HG03354 (cell line): Measurements from ENCODE around the gene PSMF1.

Experiments
- ATAC-seq: cut with Tn5 transposase; IDR thresholded peaks from one replicate; pipeline ENCODE4 v1.9.1; 2021; ENCODE audit warnings: mild to moderate bottlenecking; ENCODE audit not compliant: unreplicated experiment, poor library complexity, severe bottlenecking

PSMF1 gene

DNA sequence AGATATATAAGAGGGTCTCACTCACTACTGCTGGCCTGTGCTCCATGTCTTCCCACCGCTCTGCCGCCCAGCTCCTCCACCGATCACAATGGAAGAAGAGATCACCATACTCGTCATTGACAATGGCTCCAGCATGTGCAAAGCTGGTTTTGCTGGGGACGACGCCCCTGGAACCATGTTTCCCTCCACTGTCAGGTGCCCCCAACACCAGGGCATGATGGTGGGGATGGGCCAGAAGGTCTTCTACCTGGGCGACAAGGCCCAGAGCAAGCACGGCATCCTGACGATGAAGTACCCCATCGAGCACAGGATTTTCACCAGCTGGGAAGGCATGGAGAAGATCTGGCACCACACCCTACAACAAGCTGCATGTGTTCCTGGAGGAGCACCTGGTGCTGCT is 42.1 kb downstream of the PSMF1 start:
- no peak for ATAC-seq

DNA sequence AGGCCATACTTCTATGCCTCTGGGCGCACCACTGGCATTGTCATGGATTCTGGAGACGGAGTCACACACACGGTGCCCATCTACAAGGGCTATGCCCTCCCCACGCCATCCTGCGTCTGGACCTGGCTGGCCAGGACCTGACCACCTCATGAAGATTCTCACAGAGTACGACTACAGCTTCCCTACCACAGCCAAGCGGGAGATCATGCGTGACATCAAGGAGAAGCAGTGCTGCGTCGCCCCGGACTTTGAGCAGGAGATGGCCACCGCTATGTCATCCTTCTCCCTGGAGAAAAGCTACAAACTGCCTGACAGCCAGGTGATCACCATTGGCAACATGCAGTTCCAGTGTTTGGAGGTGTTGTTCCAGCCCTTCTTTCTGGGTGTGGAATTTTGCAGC is 42.6 kb downstream of the PSMF1 start:
- no peak for ATAC-seq

- ATAC-seq, result no peak
Observed at GRCh38 chr20:1163105-1163504, 44.7 kb downstream of the PSMF1 start.

DNA sequence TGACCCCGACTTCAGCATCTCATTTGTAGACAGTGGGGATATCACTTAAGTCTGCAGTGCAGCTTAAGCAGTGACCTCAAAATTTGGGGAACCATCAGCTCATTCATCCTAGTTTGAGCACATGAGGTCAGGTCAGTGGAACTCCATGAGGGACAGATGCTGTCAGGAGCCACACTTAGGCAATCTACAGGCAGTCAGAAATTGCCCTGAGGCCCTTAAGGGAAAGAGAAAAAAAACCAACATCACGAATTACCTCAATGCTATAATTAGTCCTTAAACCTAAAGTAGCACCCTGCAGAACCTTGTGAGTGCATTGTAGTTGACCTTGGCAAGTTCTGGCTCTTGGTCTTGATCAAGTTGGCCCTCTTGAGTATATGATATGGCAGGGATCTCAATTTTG is 45.3 kb downstream of the PSMF1 start:
- ATAC-seq, result no peak

DNA sequence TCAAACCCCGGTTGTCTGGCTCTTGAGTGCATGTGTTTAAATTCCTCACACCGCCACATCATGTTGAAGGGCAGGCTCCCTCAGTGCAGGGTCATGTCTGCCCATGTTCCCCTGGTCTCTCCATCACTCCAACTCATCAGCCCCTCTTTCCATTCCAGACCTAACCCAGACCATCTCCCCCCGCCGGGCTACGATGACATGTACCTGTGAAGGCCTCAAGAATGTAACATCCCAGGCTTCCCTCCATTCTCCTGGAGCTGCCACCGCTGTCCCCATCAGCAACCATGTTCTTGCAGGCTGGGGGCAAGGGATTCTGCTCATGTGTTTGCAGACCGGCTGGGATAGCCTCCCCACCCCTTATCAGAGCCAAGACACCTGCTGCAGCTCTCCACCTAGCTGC is 46.5 kb downstream of the PSMF1 start:
- ATAC-seq, result no peak

DNA sequence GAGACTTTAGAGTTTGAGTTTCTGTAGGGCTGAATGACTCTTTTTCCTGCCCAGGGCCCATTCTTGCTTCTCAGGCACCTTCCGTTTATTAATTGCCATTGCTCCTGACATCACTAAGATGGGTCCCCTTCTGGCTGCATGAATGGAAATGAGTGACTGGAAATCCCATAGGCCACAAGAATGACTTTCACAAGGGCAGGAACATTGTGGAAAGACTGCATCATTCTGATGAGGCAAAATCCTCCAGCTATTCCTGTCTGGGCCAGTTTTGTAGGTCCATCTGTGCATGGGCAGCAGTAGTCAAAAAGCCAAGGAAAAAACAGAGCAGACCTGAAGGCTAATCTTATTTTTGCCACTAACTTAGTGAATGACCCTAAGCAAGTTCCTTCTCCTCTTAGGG is 47.1 kb downstream of the PSMF1 start:
- no peak for ATAC-seq

DNA sequence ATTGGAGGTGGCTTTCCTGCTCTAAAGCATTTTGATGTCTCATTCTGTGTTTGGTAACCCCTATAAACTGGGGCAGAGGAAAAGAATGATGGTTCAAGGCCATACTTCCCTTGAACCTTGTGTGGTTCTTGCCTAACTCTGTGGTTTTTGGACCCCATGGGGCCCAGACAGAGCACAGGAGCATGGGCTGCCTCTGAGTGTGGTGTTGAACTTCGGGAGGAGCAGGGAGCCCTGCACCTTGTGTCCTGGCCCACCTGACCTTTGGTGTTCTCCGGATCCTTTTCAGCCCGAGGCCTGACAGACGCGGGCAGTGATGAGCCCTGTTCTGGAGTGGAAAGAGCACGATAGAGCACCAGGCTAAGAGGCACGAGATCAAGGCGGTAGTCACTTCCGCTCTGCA is 47.5 kb downstream of the PSMF1 start:
- no peak for ATAC-seq

GRCh38 chr20:1166948-1167720 is 48.7 kb downstream of the PSMF1 start:
- no peak for ATAC-seq

DNA sequence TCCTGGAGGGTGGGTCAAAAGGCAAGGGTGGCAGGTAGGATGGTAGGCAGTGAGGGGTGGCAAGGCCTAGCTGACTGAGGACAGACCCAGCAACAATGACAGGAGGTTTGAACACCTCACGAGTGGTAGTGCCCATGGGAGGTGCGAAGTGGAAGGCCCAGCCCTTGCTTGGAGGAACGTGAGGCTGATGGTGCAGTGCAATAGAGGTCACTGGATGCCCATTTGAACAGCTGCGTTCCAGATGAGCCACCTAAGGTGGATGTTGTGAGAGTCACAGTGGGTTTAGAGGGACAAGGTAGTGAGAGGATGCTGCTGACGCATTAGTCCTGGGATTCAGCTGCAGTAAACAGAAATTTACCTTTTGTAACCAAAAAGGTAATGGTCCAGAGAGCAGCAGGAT is 50.8 kb downstream of the PSMF1 start:
- no peak for ATAC-seq

GRCh38 chr20:1171461-1172093 is 53.2 kb downstream of the PSMF1 start:
- no peak for ATAC-seq

GRCh38 chr20:1173698-1174097 is 55.3 kb downstream of the PSMF1 start:
- ATAC-seq, result no peak

GRCh38 chr20:1174787-1175186 is 56.4 kb downstream of the PSMF1 start:
- ATAC-seq, result no peak

- no peak for ATAC-seq
Observed at GRCh38 chr20:1177680-1178079, 59.3 kb downstream of the PSMF1 start.

DNA sequence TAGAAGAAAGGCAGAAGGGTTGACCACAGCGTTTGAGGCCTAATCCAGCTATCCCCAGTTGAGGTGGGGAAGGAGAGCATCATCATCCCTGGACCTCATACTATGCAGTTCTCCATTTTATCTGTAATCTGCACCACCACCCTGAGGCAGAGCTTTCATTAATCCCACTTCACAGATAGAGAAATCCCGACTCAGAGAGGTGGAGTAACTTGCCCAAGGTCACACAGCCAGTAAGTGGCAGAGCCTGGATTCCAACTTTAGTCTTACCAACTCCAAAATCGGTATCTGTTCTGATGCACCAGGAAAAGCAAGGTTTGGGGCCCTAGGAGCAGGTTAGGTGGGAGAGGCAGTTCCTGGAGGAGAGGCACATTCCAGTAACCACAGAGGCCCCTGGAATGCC is 59.7 kb downstream of the PSMF1 start:
- ATAC-seq, result no peak

- ATAC-seq, result no peak
Observed at GRCh38 chr20:1178623-1179022, 60.2 kb downstream of the PSMF1 start.

DNA sequence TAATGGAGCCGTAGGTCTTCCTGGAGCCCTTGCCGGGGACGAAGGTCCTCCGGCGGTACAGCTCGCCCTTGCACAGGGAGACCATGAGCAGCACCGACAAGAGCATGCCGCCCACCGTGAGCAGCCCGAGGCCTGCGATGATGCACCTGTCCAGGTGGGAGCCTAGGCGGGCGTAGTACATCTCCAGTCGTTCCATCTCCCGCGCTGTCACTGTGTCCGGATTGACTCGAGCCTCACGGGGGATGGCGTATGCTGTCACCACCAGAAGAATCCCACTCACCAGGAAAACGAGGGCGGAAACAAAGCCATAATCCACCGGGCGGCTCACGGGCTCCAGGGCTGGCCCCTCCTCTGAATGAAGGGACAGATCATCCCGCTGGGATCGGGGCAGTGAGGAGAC is 62.5 kb downstream of the PSMF1 start:
- ATAC-seq, result no peak

GRCh38 chr20:1182106-1182505 is 63.7 kb downstream of the PSMF1 start:
- no peak for ATAC-seq

GRCh38 chr20:1183153-1183552 is 64.8 kb downstream of the PSMF1 start:
- ATAC-seq, result no peak

DNA sequence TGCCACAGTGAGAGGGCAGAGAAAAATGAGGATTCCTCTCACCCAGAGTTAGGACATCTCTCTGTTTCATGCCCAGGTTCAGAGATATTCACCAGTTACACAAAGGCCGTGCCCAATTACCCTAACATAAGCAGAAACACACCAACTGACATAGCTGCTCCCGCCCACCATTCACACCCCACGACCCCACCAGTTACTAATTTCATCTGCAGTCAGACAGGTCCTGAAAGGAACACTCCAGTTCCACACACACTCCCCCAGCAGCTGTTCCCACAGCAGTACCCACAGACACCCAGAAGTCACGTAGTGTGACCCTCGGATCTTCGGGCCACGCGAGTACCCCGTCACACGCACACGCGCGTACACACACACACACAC is 65.8 kb downstream of the PSMF1 start:
- no peak for ATAC-seq

GRCh38 chr20:1184638-1185315 is 66.4 kb downstream of the PSMF1 start, which contains the start of gene TMEM74B:
TSS of gene TMEM74B (minus strand) at chr20:1184981. CDS start at chr20:1183801, 1,180 bp downstream.
- ATAC-seq, result no peak

- no peak for ATAC-seq
Observed at GRCh38 chr20:1185316-1185741, 66.9 kb downstream of the PSMF1 start.
